GM23248 (cell line): Measurements from ENCODE around the gene MPV17.

Experiments
- EZH2 ChIP-seq: fragments of 200-600 bp; sonication (generic); IDR thresholded peaks from 2 replicates; pipeline ENCODE4 v1.6.1; 2018; ENCODE audit warnings: antibody characterized with exemption, mild to moderate bottlenecking; ENCODE audit not compliant: insufficient read depth, poor library complexity, severe bottlenecking
- EZH2phosphoT487 ChIP-seq: fragments of 200-600 bp; sonication (generic); IDR thresholded peaks from 2 replicates; pipeline ENCODE4 v1.6.1; 2018; ENCODE audit warnings: antibody characterized with exemption, moderate library complexity, mild to moderate bottlenecking, low read depth; ENCODE audit not compliant: insufficient read depth

GRCh38 chr2:27312152-27312551 is 10.7 kb downstream of the MPV17 start:
- no peak for TF ChIP-seq EZH2
- no peak for TF ChIP-seq EZH2phosphoT487
